Measurements from ENCODE around the gene ANKRD66. TPM values are rescaled to one million over a fixed set of nuclear protein-coding genes. Genes with fewer than 3 reads are reported as not detected.

Gene ANKRD66
- total RNA-seq, 1 donor from 2014 or later = not detected

- no peak overlapping the region for H3K27ac ChIP-seq (ENCODE audit: low read depth, low read length)
- H3K36me3 ChIP-seq (ENCODE audit: control insufficient read depth in 3 of 3, insufficient read depth in 3 of 3, low read length in 3 of 3) = no peaks in the 10 kb centered on the region
- no peak overlapping the region for H3K9ac ChIP-seq (ENCODE audit: low read depth in 1 of 3, low read length in 3 of 3)
- H3K4me3 ChIP-seq (ENCODE audit: low read length in 3 of 3) = no peak overlapping the region
- no peaks in the 10 kb centered on the region for H3K27me3 ChIP-seq (ENCODE audit: control insufficient read depth in 3 of 3, insufficient read depth in 3 of 3, low read length in 3 of 3)
- H3K4me1 ChIP-seq (ENCODE audit: control insufficient read depth in 3 of 3, insufficient read depth in 3 of 3, low read length in 3 of 3) = no peaks in the 10 kb centered on the region
- no peaks in the 10 kb centered on the region for H3K9me3 ChIP-seq (ENCODE audit: control insufficient read depth in 3 of 3, low read length in 3 of 3)
These were observed 41.3 kb downstream of the ANKRD66 start for GRCh38 chr6:46787871-46788540.

- H3K27me3 ChIP-seq (ENCODE audit: control insufficient read depth in 3 of 3, insufficient read depth in 3 of 3, low read length in 3 of 3) = peaks cover 0 to 2% (median 0%) of the 10 kb centered on the region in 3 donors
- no peak overlapping the region for H3K4me3 ChIP-seq (ENCODE audit: low read length in 3 of 3)
- H3K9me3 ChIP-seq (ENCODE audit: control insufficient read depth in 3 of 3, low read length in 3 of 3) = no peaks in the 10 kb centered on the region
- H3K36me3 ChIP-seq (ENCODE audit: control insufficient read depth in 3 of 3, insufficient read depth in 3 of 3, low read length in 3 of 3) = no peaks in the 10 kb centered on the region
- H3K4me1 ChIP-seq (ENCODE audit: control insufficient read depth in 3 of 3, insufficient read depth in 3 of 3, low read length in 3 of 3) = no peaks in the 10 kb centered on the region
- no peak overlapping the region for H3K9ac ChIP-seq (ENCODE audit: low read depth in 1 of 3, low read length in 3 of 3)
- no peak overlapping the region for H3K27ac ChIP-seq (ENCODE audit: low read depth, low read length)
These were observed 42.1 kb downstream of the ANKRD66 start for GRCh38 chr6:46788791-46789190.

GRCh38 chr6:46789434-46790354 is 43.0 kb downstream of the ANKRD66 start:
- H3K4me3 ChIP-seq (ENCODE audit: low read length in 3 of 3) = no peak overlapping the region
- no peaks in the 10 kb centered on the region for H3K4me1 ChIP-seq (ENCODE audit: control insufficient read depth in 3 of 3, insufficient read depth in 3 of 3, low read length in 3 of 3)
- no peak overlapping the region for H3K27ac ChIP-seq (ENCODE audit: low read depth, low read length)
- H3K36me3 ChIP-seq (ENCODE audit: control insufficient read depth in 3 of 3, insufficient read depth in 3 of 3, low read length in 3 of 3) = no peaks in the 10 kb centered on the region
- H3K27me3 ChIP-seq (ENCODE audit: control insufficient read depth in 3 of 3, insufficient read depth in 3 of 3, low read length in 3 of 3) = peaks cover 0 to 2% (median 0%) of the 10 kb centered on the region in 3 donors
- H3K9me3 ChIP-seq (ENCODE audit: control insufficient read depth in 3 of 3, low read length in 3 of 3) = no peaks in the 10 kb centered on the region
- no peak overlapping the region for H3K9ac ChIP-seq (ENCODE audit: low read depth in 1 of 3, low read length in 3 of 3)

- Histone ChIP-seq H3K4me1 (ENCODE audit: control insufficient read depth in 3 of 3, insufficient read depth in 3 of 3, low read length in 3 of 3) (no peaks in the 10 kb centered on the region), H3K27ac (ENCODE audit: low read depth, low read length) (no peak overlapping the region)
These were observed 43.7 kb downstream of the ANKRD66 start for GRCh38 chr6:46790355-46790874.

GRCh38 chr6:46792635-46793034 is 45.9 kb downstream of the ANKRD66 start:
- H3K4me3 ChIP-seq (ENCODE audit: low read length in 3 of 3) = no peak overlapping the region
- H3K27ac ChIP-seq (ENCODE audit: low read depth, low read length) = no peak overlapping the region
- no peaks in the 10 kb centered on the region for H3K4me1 ChIP-seq (ENCODE audit: control insufficient read depth in 3 of 3, insufficient read depth in 3 of 3, low read length in 3 of 3)
- no peak overlapping the region for H3K9ac ChIP-seq (ENCODE audit: low read depth in 1 of 3, low read length in 3 of 3)
- no peaks in the 10 kb centered on the region for H3K36me3 ChIP-seq (ENCODE audit: control insufficient read depth in 3 of 3, insufficient read depth in 3 of 3, low read length in 3 of 3)
- no peaks in the 10 kb centered on the region for H3K9me3 ChIP-seq (ENCODE audit: control insufficient read depth in 3 of 3, low read length in 3 of 3)
- H3K27me3 ChIP-seq (ENCODE audit: control insufficient read depth in 3 of 3, insufficient read depth in 3 of 3, low read length in 3 of 3) = peaks cover 0 to 2% (median 0%) of the 10 kb centered on the region in 3 donors

More at GRCh38 chr6:46790355-46790874, 43.7 kb downstream of the ANKRD66 start:
- H3K36me3 ChIP-seq (ENCODE audit: control insufficient read depth in 3 of 3, insufficient read depth in 3 of 3, low read length in 3 of 3) = no peaks in the 10 kb centered on the region
- H3K9me3 ChIP-seq (ENCODE audit: control insufficient read depth in 3 of 3, low read length in 3 of 3) = no peaks in the 10 kb centered on the region
- H3K4me3 ChIP-seq (ENCODE audit: low read length in 3 of 3) = no peak overlapping the region
- H3K9ac ChIP-seq (ENCODE audit: low read depth in 1 of 3, low read length in 3 of 3) = no peak overlapping the region
- peaks cover 0 to 2% (median 0%) of the 10 kb centered on the region in 3 donors for H3K27me3 ChIP-seq (ENCODE audit: control insufficient read depth in 3 of 3, insufficient read depth in 3 of 3, low read length in 3 of 3)

GRCh38 chr6:46793138-46793537 is 46.4 kb downstream of the ANKRD66 start, which contains the start of gene MEP1A:
MEP1A (plus strand) TSS chr6:46793389; CDS start chr6:46793399, 10 bp downstream.
- H3K9ac ChIP-seq (ENCODE audit: low read depth in 1 of 3, low read length in 3 of 3) = no peak within 1 kb of the TSS
- no peaks in the 10 kb centered on the region for H3K4me1 ChIP-seq (ENCODE audit: control insufficient read depth in 3 of 3, insufficient read depth in 3 of 3, low read length in 3 of 3)
- H3K9me3 ChIP-seq (ENCODE audit: control insufficient read depth in 3 of 3, low read length in 3 of 3) = no peaks in the 10 kb centered on the region
- no peak within 1 kb of the TSS for H3K27ac ChIP-seq (ENCODE audit: low read depth, low read length)
- H3K27me3 ChIP-seq (ENCODE audit: control insufficient read depth in 3 of 3, insufficient read depth in 3 of 3, low read length in 3 of 3) = peaks cover 0 to 2% (median 0%) of the 10 kb centered on the region in 3 donors
- H3K4me3 ChIP-seq (ENCODE audit: low read length in 3 of 3) = no peak within 1 kb of the TSS
- H3K36me3 ChIP-seq (ENCODE audit: control insufficient read depth in 3 of 3, insufficient read depth in 3 of 3, low read length in 3 of 3) = no peaks in the 10 kb centered on the region

GRCh38 chr6:46794068-46794467 is 47.3 kb downstream of the ANKRD66 start:
- no peaks in the 10 kb centered on the region for H3K4me1 ChIP-seq (ENCODE audit: control insufficient read depth in 3 of 3, insufficient read depth in 3 of 3, low read length in 3 of 3)
- H3K27me3 ChIP-seq (ENCODE audit: control insufficient read depth in 3 of 3, insufficient read depth in 3 of 3, low read length in 3 of 3) = peaks cover 0 to 2% (median 0%) of the 10 kb centered on the region in 3 donors
- no peak overlapping the region for H3K4me3 ChIP-seq (ENCODE audit: low read length in 3 of 3)
- H3K27ac ChIP-seq (ENCODE audit: low read depth, low read length) = no peak overlapping the region
- no peaks in the 10 kb centered on the region for H3K36me3 ChIP-seq (ENCODE audit: control insufficient read depth in 3 of 3, insufficient read depth in 3 of 3, low read length in 3 of 3)
- H3K9ac ChIP-seq (ENCODE audit: low read depth in 1 of 3, low read length in 3 of 3) = no peak overlapping the region
- H3K9me3 ChIP-seq (ENCODE audit: control insufficient read depth in 3 of 3, low read length in 3 of 3) = no peaks in the 10 kb centered on the region

GRCh38 chr6:46795816-46796215 is 49.1 kb downstream of the ANKRD66 start:
- Histone ChIP-seq H3K9ac (ENCODE audit: low read depth in 1 of 3, low read length in 3 of 3) (no peak overlapping the region), H3K4me1 (ENCODE audit: control insufficient read depth in 3 of 3, insufficient read depth in 3 of 3, low read length in 3 of 3) (no peaks in the 10 kb centered on the region), H3K27ac (ENCODE audit: low read depth, low read length) (no peak overlapping the region), H3K9me3 (ENCODE audit: control insufficient read depth in 3 of 3, low read length in 3 of 3) (no peaks in the 10 kb centered on the region), H3K4me3 (ENCODE audit: low read length in 3 of 3) (no peak overlapping the region), H3K36me3 (ENCODE audit: control insufficient read depth in 3 of 3, insufficient read depth in 3 of 3, low read length in 3 of 3) (no peaks in the 10 kb centered on the region), H3K27me3 (ENCODE audit: control insufficient read depth in 3 of 3, insufficient read depth in 3 of 3, low read length in 3 of 3) (peaks cover 0 to 2% (median 0%) of the 10 kb centered on the region in 3 donors)

GRCh38 chr6:46796848-46797580 is 50.3 kb downstream of the ANKRD66 start:
- Histone ChIP-seq H3K27ac (ENCODE audit: low read depth, low read length) (no peak overlapping the region), H3K9me3 (ENCODE audit: control insufficient read depth in 3 of 3, low read length in 3 of 3) (no peaks in the 10 kb centered on the region), H3K36me3 (ENCODE audit: control insufficient read depth in 3 of 3, insufficient read depth in 3 of 3, low read length in 3 of 3) (no peaks in the 10 kb centered on the region), H3K4me1 (ENCODE audit: control insufficient read depth in 3 of 3, insufficient read depth in 3 of 3, low read length in 3 of 3) (no peaks in the 10 kb centered on the region), H3K9ac (ENCODE audit: low read depth in 1 of 3, low read length in 3 of 3) (no peak overlapping the region), H3K27me3 (ENCODE audit: control insufficient read depth in 3 of 3, insufficient read depth in 3 of 3, low read length in 3 of 3) (peaks cover 0 to 2% (median 0%) of the 10 kb centered on the region in 3 donors), H3K4me3 (ENCODE audit: low read length in 3 of 3) (no peak overlapping the region)
